ENCODE data around the gene USP54. TPM values are rescaled to one million over a fixed set of nuclear protein-coding genes. Genes with fewer than 3 reads are reported as not detected.

USP54 gene
- total RNA-seq, 1 experiment from 2014 or later: 37.9 TPM

GRCh38 chr10:73591935-73592699 is 975 bp upstream of the USP54 start:
- peak overlapping the region; percentile 46 for H3K4me2 ChIP-seq (ENCODE audit: insufficient read depth, insufficient read length, low read length)
- peak overlapping the region; percentile 91 for H3K27ac ChIP-seq (ENCODE audit: insufficient read length, low read depth, low read length)
- peaks cover 6% of the 10 kb centered on the region; the same call in 1 of the 2 replicates for H3K79me2 ChIP-seq (ENCODE audit: insufficient read depth, low read length)
- H2BK12ac ChIP-seq (ENCODE audit: insufficient read length, low read depth, low read length): no peak overlapping the region
- no peaks in the 10 kb centered on the region for H3K27me3 ChIP-seq (ENCODE audit: insufficient read depth, low read length)
- H3K9ac ChIP-seq (ENCODE audit: extremely low read depth, insufficient read length, low read length): no peak overlapping the region
- Mint-ChIP-seq H3K9me3 (no peaks in the 10 kb centered on the region; a peak in 1 of 5 replicates), H3K4me1 (peaks cover 30 to 42% of the 10 kb centered on the region in 2 experiments), H3K27ac (peak overlapping the region; percentile 95 to 99 (median 96)), H3K4me3 (peak overlapping the region; percentile 54 to 72), H3K27me3 (ENCODE audit: low read depth) (no peaks in the 10 kb centered on the region), H3K36me3 (ENCODE audit: insufficient read depth in 1 of 3, low read depth in 3 of 3) (0 out of 7 replicates have a peak, but pooled peaks cover 0 to 4% (median 0%) of the 10 kb centered on the region in 3 experiments)
- H3K14ac ChIP-seq (ENCODE audit: insufficient read depth, low read length): no peak overlapping the region
- H3K4me1 ChIP-seq (ENCODE audit: insufficient read depth, low read length): no peaks in the 10 kb centered on the region; the same call in 1 of the 2 replicates
- H3K79me1 ChIP-seq (ENCODE audit: insufficient read depth, low read depth, low read length, poor library complexity, severe bottlenecking): peaks cover 6% of the 10 kb centered on the region
- no peak overlapping the region for H4K5ac ChIP-seq (ENCODE audit: insufficient read length, low read depth, low read length)
- no peaks in the 10 kb centered on the region for H3K23me2 ChIP-seq (ENCODE audit: insufficient read length, low read depth, low read length, poor library complexity, severe bottlenecking)
- no CpG with 5 or more reads among the region's 3 CpGs for WGBS (ENCODE audit: extremely low coverage, insufficient read length, low lambda C conversion rate)
- DNase-seq: peak; percentile 90
- no peak overlapping the region for H3K4ac ChIP-seq (ENCODE audit: low read depth, low read length)
- H3K9me3 ChIP-seq (ENCODE audit: control insufficient read depth, low read depth, low read length): no peaks in the 10 kb centered on the region
- H2AK5ac ChIP-seq (ENCODE audit: insufficient read length, low read length): no peak overlapping the region
- H2BK120ac ChIP-seq (ENCODE audit: low read depth, low read length, poor library complexity, severe bottlenecking): no peak overlapping the region
- H4K20me1 ChIP-seq (ENCODE audit: control insufficient read depth, insufficient read depth, insufficient read length): no peaks in the 10 kb centered on the region
- H2BK15ac ChIP-seq (ENCODE audit: low read depth, low read length): no peak overlapping the region
- no peak overlapping the region for H2BK20ac ChIP-seq (ENCODE audit: low read depth, low read length, poor library complexity, severe bottlenecking)
- no peak overlapping the region for H2AFZ ChIP-seq (ENCODE audit: low read length)
- H3K56ac ChIP-seq (ENCODE audit: insufficient read length, low read depth, low read length): no peak overlapping the region
- H4K91ac ChIP-seq (ENCODE audit: insufficient read length, low read depth, low read length): no peak overlapping the region
- H3T11ph ChIP-seq (ENCODE audit: low read length): peak overlapping the region; percentile 96
- no peak overlapping the region for H2BK5ac ChIP-seq (ENCODE audit: insufficient read length, low read length)
- TF ChIP-seq, protein P1, sequence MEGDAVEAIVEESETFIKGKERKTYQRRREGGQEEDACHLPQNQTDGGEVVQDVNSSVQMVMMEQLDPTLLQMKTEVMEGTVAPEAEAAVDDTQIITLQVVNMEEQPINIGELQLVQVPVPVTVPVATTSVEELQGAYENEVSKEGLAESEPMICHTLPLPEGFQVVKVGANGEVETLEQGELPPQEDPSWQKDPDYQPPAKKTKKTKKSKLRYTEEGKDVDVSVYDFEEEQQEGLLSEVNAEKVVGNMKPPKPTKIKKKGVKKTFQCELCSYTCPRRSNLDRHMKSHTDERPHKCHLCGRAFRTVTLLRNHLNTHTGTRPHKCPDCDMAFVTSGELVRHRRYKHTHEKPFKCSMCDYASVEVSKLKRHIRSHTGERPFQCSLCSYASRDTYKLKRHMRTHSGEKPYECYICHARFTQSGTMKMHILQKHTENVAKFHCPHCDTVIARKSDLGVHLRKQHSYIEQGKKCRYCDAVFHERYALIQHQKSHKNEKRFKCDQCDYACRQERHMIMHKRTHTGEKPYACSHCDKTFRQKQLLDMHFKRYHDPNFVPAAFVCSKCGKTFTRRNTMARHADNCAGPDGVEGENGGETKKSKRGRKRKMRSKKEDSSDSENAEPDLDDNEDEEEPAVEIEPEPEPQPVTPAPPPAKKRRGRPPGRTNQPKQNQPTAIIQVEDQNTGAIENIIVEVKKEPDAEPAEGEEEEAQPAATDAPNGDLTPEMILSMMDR (conservative IDR thresholded peaks at IDR 0.05): peak; percentile 51; the same call in 2 of the 3 replicates
- no peak overlapping the region for H4K8ac ChIP-seq (replicated peaks; ENCODE audit: insufficient read length, low read depth, low read length)
- no peak overlapping the region for H3K18ac ChIP-seq (ENCODE audit: insufficient read length, low read depth, low read length)
- H3K23ac ChIP-seq (ENCODE audit: insufficient read length, low read depth, low read length): no peak overlapping the region

Measured in H9 (cell line).